Measurements from ENCODE around the gene ATG2A.

Gene ATG2A

DNA sequence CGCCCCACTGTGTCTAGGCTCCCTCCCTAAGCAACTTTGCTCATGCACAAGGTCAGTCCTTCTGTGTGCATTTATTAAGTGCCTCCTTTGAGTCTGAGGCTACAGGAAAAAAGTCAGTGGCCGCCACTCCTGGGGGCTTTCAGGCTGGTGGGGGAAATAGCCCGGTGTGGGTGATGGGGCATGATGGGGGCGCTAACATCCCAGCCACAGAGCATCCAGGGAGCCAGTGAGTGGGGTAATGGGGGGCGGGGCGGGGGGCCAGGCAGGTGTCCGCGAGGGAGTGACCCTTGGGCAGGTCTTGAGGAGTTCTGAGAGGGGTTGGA is 28.6 kb downstream of the ATG2A start:
- DNase-seq (ENCODE audit: low read depth in 2 of 2, low spot score in 1 of 2) = no peak

DNA sequence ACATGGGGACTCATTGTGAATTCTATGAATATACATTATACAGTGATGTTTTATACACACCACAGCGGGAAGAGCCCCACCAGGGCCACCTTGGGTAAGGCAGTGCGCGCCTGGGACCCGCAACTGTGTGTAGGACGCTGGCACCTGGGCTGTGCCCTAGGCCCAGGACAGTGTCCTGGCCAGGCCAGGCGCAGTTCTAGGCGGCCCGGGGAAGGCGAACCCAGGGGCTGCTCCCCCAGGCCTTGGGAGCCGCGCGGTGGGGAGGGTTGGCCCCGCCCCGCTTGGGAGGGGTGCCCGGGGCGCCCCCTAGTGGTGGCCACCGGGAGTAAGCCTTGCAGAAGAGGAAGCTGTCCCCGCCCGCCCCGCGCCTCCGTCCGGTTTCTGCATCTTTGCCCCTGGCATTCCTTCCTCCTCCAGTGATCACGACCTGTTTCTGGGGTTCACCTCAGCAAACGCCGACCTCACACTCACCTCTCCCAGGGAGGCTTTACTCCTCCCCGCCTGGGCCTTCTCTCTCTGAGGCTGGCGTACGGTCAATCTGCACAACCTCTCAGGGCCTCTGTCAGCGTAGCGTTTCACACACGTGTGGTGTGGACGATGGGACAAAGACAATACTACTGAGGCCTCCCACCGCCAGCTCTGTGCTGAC is 29.1 kb downstream of the ATG2A start:
- DNase-seq (ENCODE audit: low read depth in 2 of 2, low spot score in 1 of 2) = peak; percentile 67 to 72

DNA sequence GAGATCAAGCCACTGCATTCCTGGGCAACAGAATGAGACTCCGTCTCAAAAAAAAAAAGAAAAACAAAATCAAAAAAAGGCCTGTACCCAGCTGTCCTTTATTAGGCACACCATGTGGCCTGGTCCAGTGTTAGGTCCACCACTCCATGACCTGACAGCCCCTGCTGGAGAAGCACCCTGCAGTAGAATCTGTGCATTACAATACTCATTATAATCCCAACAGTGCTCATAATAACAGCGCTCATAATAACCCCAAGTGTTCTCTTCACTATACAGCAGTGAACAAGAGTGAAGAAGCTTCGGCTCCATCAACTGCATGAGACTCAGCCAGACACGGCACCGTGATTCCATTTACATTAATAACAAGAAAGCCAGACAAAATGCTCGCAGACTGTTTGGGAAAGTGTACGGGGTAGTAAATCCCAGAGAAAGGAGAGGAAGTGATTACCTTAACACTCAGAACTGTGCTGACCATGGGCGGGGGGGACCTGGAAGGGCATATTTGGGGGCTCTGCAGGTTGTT is 29.7 kb downstream of the ATG2A start:
- no peak for DNase-seq (ENCODE audit: low read depth in 2 of 2, low spot score in 1 of 2)

DNA sequence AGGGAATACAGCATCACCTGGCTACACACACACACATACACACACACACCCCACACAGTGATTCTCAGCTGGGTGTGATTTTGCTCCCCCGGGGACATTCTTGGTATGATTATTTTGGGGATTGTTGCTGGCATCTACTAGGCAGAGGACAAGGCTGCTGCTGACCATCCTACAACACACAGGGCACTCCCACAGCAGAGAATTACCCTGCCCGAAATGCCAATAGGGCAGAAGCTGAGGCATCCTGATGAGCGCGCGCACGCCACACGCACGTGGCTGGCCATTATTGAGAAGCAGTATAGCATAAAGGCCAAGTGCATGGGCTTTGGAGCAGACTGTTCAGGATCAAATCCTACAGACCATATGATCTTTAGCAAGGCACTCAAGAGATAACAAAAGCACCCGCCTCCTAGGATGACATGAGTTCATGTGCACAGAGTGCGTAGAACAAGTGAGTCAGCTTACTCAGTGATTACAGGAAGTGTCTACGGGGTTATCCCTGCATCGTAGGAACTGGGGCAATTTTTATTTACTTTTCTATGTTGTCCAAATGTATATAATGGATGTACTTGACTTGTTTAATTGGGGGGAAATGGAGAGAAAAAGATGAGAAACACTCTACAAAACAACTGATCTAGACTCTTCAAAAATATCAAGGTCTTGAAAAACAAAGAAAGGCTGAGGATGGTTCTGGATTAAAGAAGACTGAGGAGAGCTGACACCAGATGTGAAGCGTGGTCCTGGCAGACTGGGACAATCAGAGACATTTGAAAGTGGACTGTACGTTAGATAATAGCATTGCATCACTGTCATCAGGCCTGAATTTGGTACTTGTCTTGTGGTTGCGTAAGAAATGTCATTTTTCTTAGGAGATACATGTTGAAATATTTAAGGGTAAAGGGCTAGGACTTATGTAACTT is 31.4 kb downstream of the ATG2A start:
- no peak for DNase-seq (ENCODE audit: low read depth in 2 of 2, low spot score in 1 of 2)

DNA sequence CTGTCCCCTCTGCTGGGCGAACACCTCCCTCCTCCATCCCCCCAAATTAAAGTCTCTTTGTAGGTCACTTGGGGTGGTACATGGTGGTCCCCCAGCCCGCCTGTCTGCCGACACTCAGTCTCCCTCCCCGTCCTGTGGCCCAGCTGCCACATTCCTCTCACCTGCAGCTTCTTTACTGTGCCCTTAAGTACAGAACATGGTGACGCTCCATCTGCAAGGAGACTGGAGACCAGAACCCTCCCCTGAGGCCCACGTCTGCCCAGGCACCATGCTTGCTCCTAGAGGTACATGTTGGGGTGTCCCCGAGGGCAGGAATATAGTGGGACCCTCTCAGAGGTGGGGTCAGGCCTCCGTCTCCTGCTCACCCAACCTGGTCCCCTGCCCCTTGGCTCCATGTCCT is 33.0 kb downstream of the ATG2A start:
- DNase-seq (ENCODE audit: low read depth in 2 of 2, low spot score in 1 of 2) = no peak

DNA sequence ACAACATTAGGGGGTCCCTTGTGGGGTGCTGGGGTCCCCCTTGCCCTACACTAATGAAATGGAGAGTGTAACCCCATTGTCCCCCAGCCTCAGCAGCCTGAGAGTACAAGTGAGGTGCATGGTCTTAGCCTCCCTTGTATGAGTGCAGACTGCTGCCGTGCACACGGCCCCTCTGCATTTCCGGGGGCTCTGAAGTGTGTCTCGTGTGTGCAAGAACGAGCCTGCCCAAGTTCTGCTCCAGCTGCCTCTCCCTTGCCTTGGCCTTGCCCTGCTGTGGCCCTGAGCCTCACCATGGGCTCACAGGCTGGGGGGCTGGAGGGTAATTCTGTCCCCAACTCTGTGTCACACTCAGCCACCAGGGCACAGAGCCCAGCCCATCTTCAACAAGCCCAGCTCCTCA is 33.4 kb downstream of the ATG2A start:
- no peak for DNase-seq (ENCODE audit: low read depth in 2 of 2, low spot score in 1 of 2)

DNA sequence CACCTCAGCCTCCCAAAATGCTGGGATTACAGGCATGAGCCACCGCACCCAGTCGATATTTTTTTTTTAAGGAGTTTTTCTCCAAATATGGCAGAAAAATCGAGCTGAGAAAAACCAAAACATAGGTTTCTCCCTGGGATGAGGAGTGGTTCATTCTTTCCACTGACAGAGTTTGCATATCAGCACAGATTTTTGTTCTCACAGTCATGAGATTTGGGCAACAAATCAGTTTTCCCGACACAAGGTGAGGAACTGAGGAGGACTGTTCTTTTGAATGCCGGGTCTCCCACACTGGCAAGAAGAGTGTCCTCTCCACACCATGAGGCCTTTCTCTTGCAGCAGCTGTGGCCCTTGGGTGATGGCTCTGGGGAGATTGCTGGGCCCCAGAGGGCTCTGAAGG is 34.8 kb downstream of the ATG2A start:
- DNase-seq (ENCODE audit: low read depth in 2 of 2, low spot score in 1 of 2) = no peak

DNA sequence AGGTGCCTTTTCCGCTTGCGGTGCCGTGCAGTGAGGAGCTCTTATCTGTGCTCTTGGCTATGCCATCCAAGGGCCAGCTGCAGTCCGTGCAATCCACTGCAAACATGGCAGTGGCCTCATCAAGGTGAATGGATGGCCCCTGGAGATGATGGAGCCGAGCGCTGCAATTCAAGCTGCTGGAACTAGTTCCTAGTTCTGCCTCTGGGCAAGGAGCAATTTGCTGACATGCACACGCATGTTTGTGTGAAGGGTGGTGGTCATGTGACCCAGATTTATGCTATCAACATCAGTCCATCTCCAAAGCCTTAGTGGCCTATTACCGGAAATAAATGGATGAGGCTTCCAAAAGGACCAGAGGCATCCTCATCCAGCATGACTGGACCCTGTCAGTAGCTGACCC is 35.5 kb downstream of the ATG2A start:
- DNase-seq (ENCODE audit: low read depth in 2 of 2, low spot score in 1 of 2) = no peak

DNA sequence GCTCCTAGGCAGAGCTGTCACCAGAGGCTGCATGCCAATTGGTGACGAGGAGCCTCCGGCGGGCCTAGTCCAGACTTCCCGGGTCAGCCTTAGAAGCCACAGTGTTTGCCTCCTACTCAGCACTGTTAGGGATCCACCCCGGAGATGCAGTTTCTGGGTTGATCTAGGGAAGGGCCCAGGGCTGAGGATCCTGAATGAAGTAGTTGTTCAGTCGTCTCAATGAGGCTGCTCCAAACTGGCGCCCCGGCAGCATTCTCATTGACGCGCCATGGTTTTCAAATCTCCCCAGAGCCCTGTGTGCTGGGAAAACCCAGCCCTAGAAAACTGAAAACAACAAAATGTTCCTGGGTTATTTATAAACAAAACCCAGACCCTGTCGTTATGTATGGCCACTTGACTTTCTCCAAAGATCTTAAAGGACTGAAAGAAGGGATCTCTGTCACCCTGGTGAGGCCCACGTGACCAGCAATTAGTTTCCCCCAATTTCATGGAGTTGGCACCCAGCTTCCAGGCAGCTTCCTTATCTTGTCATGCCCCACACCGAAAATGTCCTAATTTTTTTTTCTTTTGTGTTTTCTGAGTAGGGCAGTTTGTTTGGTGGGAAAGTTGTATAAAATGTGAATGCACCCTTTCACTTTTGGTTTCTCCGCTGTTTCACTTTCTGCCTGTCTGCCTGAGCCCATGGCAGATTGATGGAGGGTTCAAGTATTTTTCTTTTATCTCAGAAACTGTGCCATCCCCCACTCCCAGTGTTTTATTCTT is 36.6 kb downstream of the ATG2A start:
- DNase-seq (ENCODE audit: low read depth in 2 of 2, low spot score in 1 of 2) = no peak

DNA sequence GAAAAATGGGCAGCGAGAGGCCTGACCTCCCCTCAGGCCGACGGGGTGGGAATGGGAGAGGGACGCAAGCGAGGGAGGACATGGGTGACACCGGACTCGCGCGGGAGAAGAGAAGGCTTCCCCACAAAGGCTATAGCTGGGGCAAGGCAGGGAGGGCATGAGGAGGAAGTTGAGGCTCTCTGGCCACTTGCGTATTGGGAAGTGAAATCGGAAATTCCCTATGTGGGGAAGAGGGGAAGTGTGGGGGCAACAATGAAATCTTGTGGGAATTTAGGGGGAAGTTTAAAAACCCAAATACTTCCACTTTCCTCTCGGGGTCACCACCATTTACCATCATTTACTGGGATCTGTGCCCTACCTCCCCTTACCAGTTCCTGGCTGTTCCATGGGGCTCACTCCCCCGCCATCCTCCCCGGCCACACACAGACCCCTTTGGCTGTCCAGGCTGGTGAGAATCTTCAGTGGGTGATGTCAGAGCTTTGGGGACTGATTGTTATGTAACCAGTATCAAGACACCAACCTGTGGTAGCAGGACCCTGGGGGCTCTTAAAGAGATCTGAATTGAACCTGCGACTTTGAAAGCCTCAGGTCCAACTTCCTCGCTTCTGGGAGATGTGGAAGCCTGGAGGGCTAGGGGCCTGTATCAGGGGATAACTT is 37.6 kb downstream of the ATG2A start:
- no peak for DNase-seq (ENCODE audit: low read depth in 2 of 2, low spot score in 1 of 2)

DNA sequence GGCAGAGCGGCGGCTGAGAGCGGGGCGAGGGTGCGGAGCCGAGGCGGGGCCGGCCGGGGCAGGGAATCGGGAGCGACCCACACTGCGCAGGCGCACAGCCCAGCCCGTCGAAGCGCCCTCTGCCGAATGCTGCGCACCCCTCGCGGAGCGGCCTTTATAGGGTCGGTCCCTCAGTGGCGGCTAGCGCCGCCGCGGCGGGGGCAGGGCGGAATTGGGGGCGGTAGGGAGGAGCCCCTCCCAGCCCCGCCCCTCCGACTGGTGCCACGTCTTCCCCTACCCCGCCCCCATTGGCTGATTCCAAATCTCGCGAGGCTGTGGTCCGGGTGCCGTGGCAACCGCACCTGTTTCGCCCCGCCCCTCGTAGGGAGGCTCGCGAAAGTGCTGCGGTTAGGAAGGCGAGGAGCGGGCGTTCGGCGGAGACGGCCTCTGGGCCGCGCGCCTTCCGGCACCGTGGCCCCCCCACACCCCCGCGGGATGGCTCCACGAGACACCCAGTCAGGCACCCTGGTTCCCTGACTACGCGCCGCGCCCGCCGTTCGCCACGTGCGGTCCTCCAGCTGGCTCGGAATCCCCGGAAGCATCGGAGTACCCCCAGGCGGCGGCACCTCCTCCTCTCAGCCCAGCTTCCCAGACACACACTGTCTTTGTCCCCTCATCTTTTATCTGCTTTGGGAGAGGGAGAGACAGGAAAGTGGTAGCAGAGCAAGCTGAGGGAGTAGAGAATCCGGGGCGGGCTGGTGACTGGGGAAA is 38.3 kb downstream of the ATG2A start, which contains the start of gene EHD1:
Gene EHD1 (minus strand): TSS at position 128 of the 750 bp plus-strand sequence. CDS start 157 bp downstream, outside the sequence.
- peak; percentile 99 to 100 for DNase-seq (ENCODE audit: low read depth in 2 of 2, low spot score in 1 of 2)

DNA sequence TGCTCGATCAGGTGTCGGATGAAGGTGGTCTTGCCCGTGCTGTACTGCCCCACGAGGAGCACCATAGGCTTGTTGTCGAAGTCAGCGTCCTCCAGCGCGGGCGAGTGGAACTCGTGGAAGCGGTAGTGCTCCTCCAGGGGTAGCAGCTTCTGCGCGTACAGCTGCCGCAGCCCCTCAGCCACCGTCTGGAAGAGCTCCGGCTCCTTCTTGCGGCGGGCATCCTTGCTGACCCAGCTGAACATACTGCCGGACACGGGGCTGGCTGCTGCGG is 38.9 kb downstream of the ATG2A start:
- no peak for DNase-seq (ENCODE audit: low read depth in 2 of 2, low spot score in 1 of 2)

DNA sequence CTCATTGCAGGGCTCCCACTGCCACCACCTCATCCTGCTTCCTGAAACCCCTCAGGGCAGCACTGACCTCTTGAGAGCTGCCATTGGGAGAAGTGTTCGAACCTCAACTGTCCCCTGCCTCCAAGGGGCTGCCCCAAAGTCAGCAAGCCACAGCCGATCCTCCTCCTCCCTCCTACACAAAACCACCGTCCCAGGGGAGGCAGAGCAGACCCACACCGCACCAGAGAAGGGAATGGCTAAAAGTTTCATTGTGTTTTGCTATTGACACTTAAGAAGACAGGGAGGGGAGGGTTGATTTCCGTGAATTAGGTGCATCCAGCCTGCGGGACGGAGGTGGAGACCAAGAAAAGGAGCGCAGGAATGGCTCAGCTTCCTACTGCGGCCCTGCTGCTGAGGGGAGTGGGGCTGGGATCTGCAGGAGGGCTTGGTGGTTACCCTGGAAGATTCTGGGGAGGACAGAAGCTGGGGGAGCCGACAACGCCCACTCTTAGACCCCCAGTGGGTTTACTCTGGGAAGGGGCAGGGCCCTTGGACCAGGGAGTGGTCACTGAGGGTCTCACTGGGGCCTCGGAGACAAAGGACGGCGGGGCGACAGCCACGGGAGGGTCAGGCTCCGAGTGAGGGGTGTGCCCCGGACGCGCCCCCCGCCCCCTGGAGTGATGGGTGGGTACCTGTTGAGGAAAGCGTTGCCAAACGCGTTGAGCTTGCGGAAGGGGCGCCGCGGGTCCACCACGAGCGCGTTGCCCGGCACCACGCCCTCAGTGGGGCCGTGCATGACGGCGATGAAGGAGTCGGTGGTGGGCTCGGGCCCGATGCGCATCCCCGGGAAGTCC is 39.4 kb downstream of the ATG2A start:
- no peak for DNase-seq (ENCODE audit: low read depth in 2 of 2, low spot score in 1 of 2)

DNA sequence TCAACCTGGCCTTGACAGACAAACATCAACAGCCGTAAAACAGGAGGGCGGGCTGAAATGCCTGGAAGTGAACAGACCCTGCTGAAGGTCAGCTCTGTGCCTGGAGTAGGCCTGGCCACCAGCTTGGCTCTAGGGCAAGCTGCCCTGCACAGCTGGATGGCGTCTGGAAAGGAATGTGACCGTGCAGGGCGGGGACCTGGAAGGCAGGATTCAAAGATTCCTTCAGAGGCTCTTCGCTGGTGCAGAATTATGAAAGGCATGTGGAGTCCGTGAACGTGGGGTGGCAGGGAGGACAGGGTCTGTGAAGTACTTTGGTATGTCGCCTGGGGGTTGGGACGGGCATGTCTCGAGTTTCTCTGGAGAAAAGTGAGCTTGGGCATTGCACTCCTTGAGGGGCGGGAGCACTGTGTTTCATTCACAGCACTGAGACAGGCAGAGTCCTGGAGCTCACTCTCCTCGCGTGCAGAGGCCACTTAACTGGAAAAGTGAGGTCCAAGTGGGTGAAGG is 40.1 kb downstream of the ATG2A start:
- DNase-seq (ENCODE audit: low read depth in 2 of 2, low spot score in 1 of 2) = no peak

DNA sequence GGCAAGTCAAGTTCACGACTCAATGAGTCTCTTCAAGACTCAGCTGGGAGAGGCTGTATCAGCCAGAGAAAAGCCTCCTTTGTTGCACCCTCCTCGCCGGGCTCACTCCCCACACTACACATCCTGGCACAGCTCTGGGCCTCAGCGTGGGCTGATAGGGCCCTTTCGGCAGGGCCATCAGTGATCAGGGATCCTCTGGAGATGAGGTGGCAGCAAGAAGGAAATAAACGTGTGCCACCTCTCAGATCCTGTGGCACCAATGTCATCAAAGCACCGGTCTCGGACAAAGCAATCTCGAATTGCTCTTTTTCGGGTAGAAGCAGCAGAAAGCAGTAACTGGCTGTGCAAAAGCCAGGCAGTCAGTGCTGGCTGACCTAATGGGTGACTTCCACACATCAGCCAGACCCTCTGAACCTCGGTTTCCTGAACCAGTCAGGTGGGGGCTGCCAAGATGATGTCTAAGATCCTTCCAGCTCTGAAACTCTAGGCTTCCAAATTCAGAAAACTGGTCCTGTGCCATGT is 40.7 kb downstream of the ATG2A start:
- no peak for DNase-seq (ENCODE audit: low read depth in 2 of 2, low spot score in 1 of 2)

DNA sequence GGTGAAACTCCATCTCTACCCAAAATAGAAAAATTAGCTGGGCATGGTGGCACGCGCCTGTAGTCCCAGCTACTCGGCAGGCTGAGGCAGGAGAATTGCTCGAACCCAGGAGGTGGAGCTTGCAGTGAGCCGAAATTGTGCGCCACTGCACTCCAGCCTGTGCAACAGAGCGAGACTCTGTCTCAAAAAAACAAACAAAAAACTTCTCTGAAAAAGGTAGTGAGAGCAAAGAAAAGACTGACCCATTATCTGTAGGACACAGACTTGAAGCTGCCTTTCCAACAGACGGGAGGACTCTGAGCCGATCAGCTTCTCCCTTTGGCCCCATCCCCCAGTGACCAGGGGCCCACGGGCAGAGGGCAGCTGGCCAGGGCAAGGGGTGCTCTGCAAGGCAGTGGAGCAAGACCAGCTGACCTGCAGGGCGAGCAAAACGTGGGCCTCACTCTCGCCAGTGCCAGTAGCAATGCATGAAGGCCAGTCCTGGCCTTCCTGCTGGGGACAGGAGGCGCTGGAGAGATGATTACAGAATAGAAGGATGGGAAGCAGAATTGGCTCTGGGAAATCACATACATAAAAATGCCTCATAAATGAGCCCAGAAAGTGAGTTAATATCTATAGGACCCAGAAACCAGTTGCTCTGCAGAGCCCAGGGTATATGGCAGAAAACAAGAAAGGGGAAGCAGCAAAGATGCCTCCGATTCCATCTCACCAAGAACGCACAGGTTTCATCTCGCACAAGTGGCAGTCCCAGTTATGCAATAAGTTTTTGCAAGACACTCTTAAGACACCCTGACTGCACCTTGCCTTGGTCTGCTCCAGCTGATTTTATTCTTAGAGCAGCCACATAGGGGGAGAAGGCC is 41.4 kb downstream of the ATG2A start:
- no peak for DNase-seq (ENCODE audit: low read depth in 2 of 2, low spot score in 1 of 2)

DNA sequence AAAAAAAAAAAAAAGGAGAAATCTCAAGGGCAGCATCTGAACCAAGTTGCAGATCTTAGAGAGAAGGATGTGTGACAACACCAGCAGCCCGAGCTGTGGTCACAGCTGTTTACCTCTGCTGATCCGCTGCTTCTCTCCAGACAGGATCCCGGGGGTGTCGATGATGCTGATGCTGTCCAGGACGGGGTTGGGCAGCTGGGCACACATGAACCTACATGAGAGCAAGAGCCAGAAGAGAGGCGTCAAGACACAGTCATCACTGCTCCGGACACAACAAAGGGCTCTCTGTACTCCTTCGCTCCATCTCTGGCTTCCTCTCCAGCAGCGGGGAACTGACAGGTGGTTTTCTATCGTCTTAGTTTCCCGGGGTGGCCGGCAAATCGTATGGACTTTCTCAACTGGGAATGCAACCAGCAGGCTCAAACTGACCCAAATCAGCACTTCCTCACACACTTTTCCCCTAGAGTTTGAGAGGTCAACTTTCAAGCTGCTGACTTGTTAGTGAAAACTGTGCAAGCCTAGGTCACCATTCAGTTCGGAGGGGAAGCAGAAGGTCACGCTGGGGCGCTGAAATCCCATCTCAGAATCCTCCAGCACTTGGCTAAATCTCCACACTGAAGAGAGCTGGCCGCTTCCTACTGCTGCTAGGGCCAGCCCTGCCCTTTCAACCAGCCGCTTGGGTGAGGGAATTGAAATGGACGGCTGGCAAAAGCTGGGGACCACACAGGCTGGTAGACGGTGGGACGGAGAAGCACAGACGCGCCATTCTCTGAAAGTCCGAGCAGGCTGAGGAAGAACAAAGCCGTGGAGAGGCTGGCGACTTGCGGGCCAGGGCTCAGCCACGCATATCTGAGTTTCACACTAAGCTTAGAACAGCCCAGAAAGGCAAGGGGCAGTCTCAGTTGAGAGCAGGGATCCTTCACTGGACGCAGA is 42.4 kb downstream of the ATG2A start:
- DNase-seq (ENCODE audit: low read depth in 2 of 2, low spot score in 1 of 2) = no peak
